ENCODE data around the gene KPNB1. TPM values are rescaled to one million over a fixed set of nuclear protein-coding genes. Genes with fewer than 3 reads are reported as not detected.

KPNB1 gene
- total RNA-seq, 1 donor from 2014 or later: 491 TPM

- Mint-ChIP-seq H3K36me3 (ENCODE audit: low read depth, unreplicated experiment) (peaks cover 16% of the 10 kb centered on the region), H3K27me3 (ENCODE audit: low read depth, unreplicated experiment) (no peaks in the 10 kb centered on the region), H3K4me3 (ENCODE audit: unreplicated experiment) (peak overlapping the region; percentile 8), H3K9me3 (ENCODE audit: unreplicated experiment) (no peaks in the 10 kb centered on the region), H3K4me1 (ENCODE audit: low read depth, unreplicated experiment) (peaks cover 38% of the 10 kb centered on the region), H3K27ac (ENCODE audit: unreplicated experiment) (peak overlapping the region; percentile 94)
- no peak for TF ChIP-seq EZH2 (IDR thresholded peaks at IDR 0.05; ENCODE audit: insufficient read depth, low read length)
- no peak for TF ChIP-seq CTCF (IDR thresholded peaks at IDR 0.05; ENCODE audit: insufficient read depth, low read depth, low read length)
- no peak overlapping the region for H2AFZ ChIP-seq (ENCODE audit: low read depth, low read length)
- H3K27ac ChIP-seq (ENCODE audit: low read depth, low read length): peak overlapping the region; percentile 49
- H3K9ac ChIP-seq (ENCODE audit: low read length): peak overlapping the region; percentile 1
- no peaks in the 10 kb centered on the region for H3K27me3 ChIP-seq (ENCODE audit: insufficient read depth, low read length)
- DNase-seq (ENCODE audit: low read depth) (peak; percentile 57), FAIRE-seq (peak; percentile 39)
- H3K4me2 ChIP-seq (ENCODE audit: low read length): peak overlapping the region; percentile 16
- H3K9me3 ChIP-seq (ENCODE audit: insufficient read depth, low read depth, low read length): no peaks in the 10 kb centered on the region
- H3K36me3 ChIP-seq (ENCODE audit: insufficient read depth, low read length): peaks cover 41% of the 10 kb centered on the region
- no peak overlapping the region for H3K4me3 ChIP-seq (ENCODE audit: insufficient read depth, low read depth, low read length)
- peaks cover 54% of the 10 kb centered on the region for H4K20me1 ChIP-seq (ENCODE audit: insufficient read depth, low read length)
- H3K79me2 ChIP-seq (ENCODE audit: insufficient read depth, low read length): no peaks in the 10 kb centered on the region
- peaks cover 21% of the 10 kb centered on the region for H3K4me1 ChIP-seq (ENCODE audit: insufficient read depth, low read length)
Observed at GRCh38 chr17:47686276-47686635, 36.5 kb downstream of the KPNB1 start.

- Histone ChIP-seq H3K4me2 (ENCODE audit: low read length) (no peak overlapping the region), H3K27ac (ENCODE audit: low read depth, low read length) (peak overlapping the region; percentile 49), H3K36me3 (ENCODE audit: insufficient read depth, low read length) (peaks cover 37% of the 10 kb centered on the region), H4K20me1 (ENCODE audit: insufficient read depth, low read length) (peaks cover 51% of the 10 kb centered on the region), H3K79me2 (ENCODE audit: insufficient read depth, low read length) (no peaks in the 10 kb centered on the region), H3K4me1 (ENCODE audit: insufficient read depth, low read length) (peaks cover 21% of the 10 kb centered on the region), H2AFZ (ENCODE audit: low read depth, low read length) (no peak overlapping the region), H3K27me3 (ENCODE audit: insufficient read depth, low read length) (no peaks in the 10 kb centered on the region), H3K4me3 (ENCODE audit: insufficient read depth, low read depth, low read length) (no peak overlapping the region), H3K9ac (ENCODE audit: low read length) (no peak overlapping the region), H3K9me3 (ENCODE audit: insufficient read depth, low read depth, low read length) (no peaks in the 10 kb centered on the region)
- H3K27me3 Mint-ChIP-seq (ENCODE audit: low read depth, unreplicated experiment): no peaks in the 10 kb centered on the region
- H3K36me3 Mint-ChIP-seq (ENCODE audit: low read depth, unreplicated experiment): peaks cover 16% of the 10 kb centered on the region
- no peak for FAIRE-seq
- H3K9me3 Mint-ChIP-seq (ENCODE audit: unreplicated experiment): no peaks in the 10 kb centered on the region
- DNase-seq (ENCODE audit: low read depth): no peak
- TF ChIP-seq EZH2 (IDR thresholded peaks at IDR 0.05; ENCODE audit: insufficient read depth, low read length): no peak
- no peak overlapping the region for H3K4me3 Mint-ChIP-seq (ENCODE audit: unreplicated experiment)
- H3K27ac Mint-ChIP-seq (ENCODE audit: unreplicated experiment): peak overlapping the region; percentile 94
- peaks cover 38% of the 10 kb centered on the region for H3K4me1 Mint-ChIP-seq (ENCODE audit: low read depth, unreplicated experiment)
Observed at GRCh38 chr17:47686664-47687327, 37.1 kb downstream of the KPNB1 start.

GRCh38 chr17:47687328-47687690 lies 37.6 kb downstream of the KPNB1 start:
- H3K9me3 ChIP-seq (ENCODE audit: insufficient read depth, low read depth, low read length): no peaks in the 10 kb centered on the region
- peaks cover 21% of the 10 kb centered on the region for H3K4me1 ChIP-seq (ENCODE audit: insufficient read depth, low read length)
- DNase-seq (ENCODE audit: low read depth) (no peak), FAIRE-seq (no peak)
- H2AFZ ChIP-seq (ENCODE audit: low read depth, low read length): no peak overlapping the region
- Mint-ChIP-seq H3K27ac (ENCODE audit: unreplicated experiment) (peak overlapping the region; percentile 94), H3K4me1 (ENCODE audit: low read depth, unreplicated experiment) (peaks cover 38% of the 10 kb centered on the region), H3K4me3 (ENCODE audit: unreplicated experiment) (no peak overlapping the region), H3K36me3 (ENCODE audit: low read depth, unreplicated experiment) (peaks cover 13% of the 10 kb centered on the region), H3K27me3 (ENCODE audit: low read depth, unreplicated experiment) (no peaks in the 10 kb centered on the region), H3K9me3 (ENCODE audit: unreplicated experiment) (no peaks in the 10 kb centered on the region)
- no peak overlapping the region for H3K9ac ChIP-seq (ENCODE audit: low read length)
- H3K4me2 ChIP-seq (ENCODE audit: low read length): no peak overlapping the region
- H3K27ac ChIP-seq (ENCODE audit: low read depth, low read length): peak overlapping the region; percentile 49
- no peaks in the 10 kb centered on the region for H3K27me3 ChIP-seq (ENCODE audit: insufficient read depth, low read length)
- peaks cover 46% of the 10 kb centered on the region for H4K20me1 ChIP-seq (ENCODE audit: insufficient read depth, low read length)
- H3K4me3 ChIP-seq (ENCODE audit: insufficient read depth, low read depth, low read length): no peak overlapping the region
- TF ChIP-seq CTCF (IDR thresholded peaks at IDR 0.05; ENCODE audit: insufficient read depth, low read depth, low read length): no peak
- no peak for TF ChIP-seq EZH2 (IDR thresholded peaks at IDR 0.05; ENCODE audit: insufficient read depth, low read length)
- no peaks in the 10 kb centered on the region for H3K79me2 ChIP-seq (ENCODE audit: insufficient read depth, low read length)
- H3K36me3 ChIP-seq (ENCODE audit: insufficient read depth, low read length): peaks cover 32% of the 10 kb centered on the region
